Natural killer cell (primary cell): ENCODE data around the gene FAM83F. TPM values are rescaled to one million over a fixed set of nuclear protein-coding genes. Genes with fewer than 3 reads are reported as not detected.

Experiments
- ATAC-seq, 3 donors: fragments of 150-1000 bp in 2 of 3; fragments of 200-7000 bp in 1 of 3; cut with Tn5 transposase; 1 replicate in 1 of 3; 2 replicates in 2 of 3; pipeline ENCODE4 v1.10.0; 2021; ENCODE audit warnings: mild to moderate bottlenecking in 2 of 3, moderate library complexity in 2 of 3
- DNase-seq, 2 donors: peaks; one replicate each; pipeline versions ENCODE4 v3.0.0 to v3.0.0-alpha.2; 2013 to 2021; ENCODE audit warnings: mixed read lengths in 1 of 2
- H3K27ac ChIP-seq: one replicate; pipeline ENCODE4 v1.5.1; 2013; ENCODE audit warnings: mild to moderate bottlenecking, low read length
- H3K27me3 ChIP-seq: one replicate; pipeline ENCODE4 v1.6.1; 2013; ENCODE audit warnings: low read length; ENCODE audit not compliant: control insufficient read depth, insufficient read depth
- H3K36me3 ChIP-seq: one replicate; pipeline ENCODE4 v1.6.1; 2013; ENCODE audit warnings: low read length; ENCODE audit not compliant: control insufficient read depth, insufficient read depth
- H3K4me1 ChIP-seq: one replicate; pipeline ENCODE4 v1.6.1; 2013; ENCODE audit warnings: low read length; ENCODE audit not compliant: control insufficient read depth, insufficient read depth
- H3K4me3 ChIP-seq: one replicate; pipeline ENCODE4 v1.5.1; 2013; ENCODE audit warnings: low read length
- H3K9me3 ChIP-seq: one replicate; pipeline ENCODE4 v1.6.1; 2013; ENCODE audit warnings: low read length; ENCODE audit not compliant: control insufficient read depth, insufficient read depth
- H3K27ac Mint-ChIP-seq, 2 donors: one replicate each; pipeline ENCODE4 v1.8.0; 2022; ENCODE audit warnings: mild to moderate bottlenecking in 2 of 2, mixed read lengths in 2 of 2, moderate library complexity in 1 of 2
- H3K27me3 Mint-ChIP-seq, 2 donors: one replicate each; pipeline ENCODE4 v1.8.0; 2022; ENCODE audit warnings: low read depth in 2 of 2, mixed read lengths in 2 of 2
- H3K36me3 Mint-ChIP-seq: one replicate; pipeline ENCODE4 v1.8.0; 2022; ENCODE audit warnings: mixed read lengths
- H3K4me1 Mint-ChIP-seq, 2 donors: one replicate each; pipeline ENCODE4 v1.8.0; 2022; ENCODE audit warnings: mixed read lengths in 2 of 2
- H3K4me3 Mint-ChIP-seq: one replicate; pipeline ENCODE4 v1.8.0; 2022; ENCODE audit warnings: mild to moderate bottlenecking, moderate library complexity, mixed read lengths
- H3K9me3 Mint-ChIP-seq, 2 donors: one replicate each; pipeline ENCODE4 v1.8.0; 2022; ENCODE audit warnings: mixed read lengths in 2 of 2
- WGBS: methylation state at CpG from one replicate; pipeline ENCODE4 v1.1.7; 2013; ENCODE audit warnings: missing lambda C conversion rate; ENCODE audit not compliant: insufficient coverage; 5-methylcytosine and 5-hydroxymethylcytosine counted together
- intact Hi-C: fragments of 100-400 bp; cut with micrococcal nuclease; formaldehyde crosslinking; loops from one replicate; pipeline ENCODE4 v1.14.2; 2022
- total RNA-seq, 4 donors: library from RNA; stranded (reverse); fragments of 120-200 nt in 1 of 4; gene quantifications; one replicate each; pipeline versions ENCODE4 v1.2.3 to v1.2.4, GENCODE V29; 2013 to 2022
- TF ChIP-seq, protein P1 (sequence below): fragments of 200-600 bp; IDR thresholded peaks from one replicate; pipeline ENCODE4 v1.8.0; 2022; ENCODE audit warnings: antibody characterized with exemption

Gene FAM83F
- total RNA-seq, 3 donors from 2014 or later (not counting 1 experiment from before 2014, with no cell fraction given), result 1.0 to 7.5 TPM; not detected in 1

DNA sequence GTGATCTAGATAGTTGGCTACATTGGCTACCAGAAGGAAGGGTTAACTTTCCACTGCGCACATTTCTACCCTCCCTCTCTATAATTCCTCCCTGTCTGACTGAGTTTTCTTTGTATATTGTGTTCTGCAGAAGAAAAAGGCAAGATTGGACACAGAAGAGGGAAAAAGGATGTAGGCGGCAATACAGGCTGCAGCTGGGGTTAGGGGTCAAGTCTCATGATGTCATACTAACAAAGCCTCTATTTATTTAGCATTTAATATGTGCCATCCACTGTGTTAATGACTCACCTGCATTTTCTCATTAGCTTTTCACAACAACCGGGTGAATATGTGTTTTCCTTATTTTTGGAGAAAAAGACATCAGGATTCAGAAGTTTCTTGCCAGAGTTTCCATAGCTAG lies 2.0 kb downstream of the FAM83F start:
- ATAC-seq, result no peak
- no peak overlapping the region for H3K27ac ChIP-seq
- no peak for DNase-seq
- H3K27me3 ChIP-seq, result peaks cover 12% of the 10 kb centered on the region
- peaks cover 27 to 46% of the 10 kb centered on the region in 2 donors for H3K27me3 Mint-ChIP-seq
- no peaks in the 10 kb centered on the region for H3K36me3 ChIP-seq
- intact Hi-C loops, result no loop called here
- WGBS, result 100% methylated on average over 2 of the region's 3 CpGs
- peaks cover 7 to 9% of the 10 kb centered on the region in 2 donors for H3K4me1 Mint-ChIP-seq
- H3K36me3 Mint-ChIP-seq, result no peaks in the 10 kb centered on the region
- no peaks in the 10 kb centered on the region for H3K9me3 ChIP-seq
- no peak overlapping the region for H3K4me3 ChIP-seq
- no peaks in the 10 kb centered on the region for H3K9me3 Mint-ChIP-seq
- H3K4me1 ChIP-seq, result peaks cover 9% of the 10 kb centered on the region
- TF ChIP-seq, protein P1, sequence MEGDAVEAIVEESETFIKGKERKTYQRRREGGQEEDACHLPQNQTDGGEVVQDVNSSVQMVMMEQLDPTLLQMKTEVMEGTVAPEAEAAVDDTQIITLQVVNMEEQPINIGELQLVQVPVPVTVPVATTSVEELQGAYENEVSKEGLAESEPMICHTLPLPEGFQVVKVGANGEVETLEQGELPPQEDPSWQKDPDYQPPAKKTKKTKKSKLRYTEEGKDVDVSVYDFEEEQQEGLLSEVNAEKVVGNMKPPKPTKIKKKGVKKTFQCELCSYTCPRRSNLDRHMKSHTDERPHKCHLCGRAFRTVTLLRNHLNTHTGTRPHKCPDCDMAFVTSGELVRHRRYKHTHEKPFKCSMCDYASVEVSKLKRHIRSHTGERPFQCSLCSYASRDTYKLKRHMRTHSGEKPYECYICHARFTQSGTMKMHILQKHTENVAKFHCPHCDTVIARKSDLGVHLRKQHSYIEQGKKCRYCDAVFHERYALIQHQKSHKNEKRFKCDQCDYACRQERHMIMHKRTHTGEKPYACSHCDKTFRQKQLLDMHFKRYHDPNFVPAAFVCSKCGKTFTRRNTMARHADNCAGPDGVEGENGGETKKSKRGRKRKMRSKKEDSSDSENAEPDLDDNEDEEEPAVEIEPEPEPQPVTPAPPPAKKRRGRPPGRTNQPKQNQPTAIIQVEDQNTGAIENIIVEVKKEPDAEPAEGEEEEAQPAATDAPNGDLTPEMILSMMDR, result no peak
- no peak overlapping the region for H3K4me3 Mint-ChIP-seq
- H3K27ac Mint-ChIP-seq, result no peak overlapping the region

DNA sequence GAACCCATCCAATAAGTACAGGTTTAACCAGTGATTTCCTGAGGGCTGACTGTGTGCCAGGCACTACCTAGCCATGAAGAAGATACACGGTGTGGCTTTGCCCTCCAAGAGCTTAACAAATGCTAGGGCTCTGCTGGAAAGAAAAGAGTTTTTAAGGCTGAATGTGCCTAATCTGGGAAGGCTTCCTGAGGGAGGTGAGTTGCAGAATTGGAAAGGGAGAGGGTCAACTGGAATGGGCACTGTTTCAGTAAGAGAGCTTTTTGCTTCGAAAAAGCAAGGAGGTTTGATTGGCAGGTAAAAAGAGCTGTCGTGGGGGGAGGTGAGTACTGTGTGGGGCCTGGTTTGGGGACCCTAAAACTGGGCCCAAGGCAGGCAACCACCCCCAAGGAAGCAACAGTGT lies 2.7 kb downstream of the FAM83F start:
- H3K9me3 Mint-ChIP-seq, result no peaks in the 10 kb centered on the region
- WGBS, result 86% methylated on average over 3 of the region's 3 CpGs
- intact Hi-C loops, result no loop called here
- TF ChIP-seq, protein P1, result no peak
- Histone ChIP-seq H3K36me3 (no peaks in the 10 kb centered on the region), H3K27ac (no peak overlapping the region), H3K4me3 (no peak overlapping the region), H3K9me3 (no peaks in the 10 kb centered on the region), H3K27me3 (peaks cover 12% of the 10 kb centered on the region), H3K4me1 (peaks cover 9% of the 10 kb centered on the region)
- peaks cover 24 to 39% of the 10 kb centered on the region in 2 donors for H3K27me3 Mint-ChIP-seq
- H3K27ac Mint-ChIP-seq, result no peak overlapping the region
- H3K4me1 Mint-ChIP-seq, result peaks cover 7 to 9% of the 10 kb centered on the region in 2 donors
- no peak overlapping the region for H3K4me3 Mint-ChIP-seq
- no peaks in the 10 kb centered on the region for H3K36me3 Mint-ChIP-seq
- ATAC-seq (no peak), DNase-seq (no peak)

DNA sequence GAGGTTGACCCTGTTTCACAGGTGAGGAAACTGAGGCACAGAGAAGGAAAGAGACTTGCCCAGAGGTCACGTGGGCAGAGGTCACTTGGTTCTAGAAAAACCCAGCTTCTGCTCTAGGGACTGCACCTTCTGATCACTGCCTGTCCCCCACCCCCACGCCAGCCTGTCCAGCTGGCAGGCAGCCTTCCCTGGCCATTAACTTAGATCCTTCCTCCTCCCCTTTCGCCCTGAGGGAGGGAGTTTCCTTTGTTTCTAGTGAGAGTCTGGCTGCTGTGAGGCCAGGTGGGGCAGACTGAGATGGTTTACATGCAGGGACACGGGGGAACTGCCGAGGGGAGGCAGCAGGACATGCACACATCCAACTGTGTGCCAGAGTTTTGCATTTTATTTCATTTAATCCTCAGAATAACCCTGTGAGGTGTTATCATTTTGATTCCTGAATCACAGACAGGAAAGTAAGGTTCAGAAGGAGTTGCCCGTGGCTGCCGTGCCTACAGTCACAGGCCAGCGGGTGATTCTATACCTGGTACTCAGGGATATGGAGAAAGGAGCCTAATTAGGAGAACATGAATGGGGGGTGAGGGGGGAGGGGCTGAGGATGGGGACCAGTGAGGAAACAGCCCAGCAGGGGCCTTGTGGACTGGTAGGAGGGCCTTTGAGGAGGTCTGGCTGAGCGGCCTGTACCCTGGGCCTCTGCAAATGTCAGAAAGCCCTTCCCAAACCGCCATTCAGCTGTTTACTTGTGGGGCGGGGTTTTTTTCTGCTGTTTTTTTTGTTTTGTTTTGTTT lies 3.4 kb downstream of the FAM83F start:
- no peak overlapping the region for H3K4me3 ChIP-seq
- 93% methylated on average over 10 of the region's 11 CpGs for WGBS
- H3K9me3 Mint-ChIP-seq, result no peaks in the 10 kb centered on the region
- H3K27me3 Mint-ChIP-seq, result peaks cover 20 to 32% of the 10 kb centered on the region in 2 donors
- ATAC-seq (no peak), DNase-seq (no peak)
- H3K9me3 ChIP-seq, result no peaks in the 10 kb centered on the region
- peaks cover 12% of the 10 kb centered on the region for H3K27me3 ChIP-seq
- H3K36me3 ChIP-seq, result no peaks in the 10 kb centered on the region
- no peak overlapping the region for H3K27ac ChIP-seq
- peaks cover 7 to 9% of the 10 kb centered on the region in 2 donors for H3K4me1 Mint-ChIP-seq
- no peak overlapping the region for H3K27ac Mint-ChIP-seq
- H3K4me3 Mint-ChIP-seq, result no peak overlapping the region
- H3K4me1 ChIP-seq, result peaks cover 9% of the 10 kb centered on the region
- TF ChIP-seq, protein P1, result no peak
- intact Hi-C loops, result no loop called here
- H3K36me3 Mint-ChIP-seq, result no peaks in the 10 kb centered on the region
